ENCODE results near the gene OXNAD1.

OXNAD1 gene, protein sequence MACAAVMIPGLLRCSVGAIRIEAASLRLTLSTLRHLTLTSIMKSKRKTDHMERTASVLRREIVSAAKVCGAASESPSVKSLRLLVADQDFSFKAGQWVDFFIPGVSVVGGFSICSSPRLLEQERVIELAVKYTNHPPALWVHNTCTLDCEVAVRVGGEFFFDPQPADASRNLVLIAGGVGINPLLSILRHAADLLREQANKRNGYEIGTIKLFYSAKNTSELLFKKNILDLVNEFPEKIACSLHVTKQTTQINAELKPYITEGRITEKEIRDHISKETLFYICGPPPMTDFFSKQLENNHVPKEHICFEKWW

DNA sequence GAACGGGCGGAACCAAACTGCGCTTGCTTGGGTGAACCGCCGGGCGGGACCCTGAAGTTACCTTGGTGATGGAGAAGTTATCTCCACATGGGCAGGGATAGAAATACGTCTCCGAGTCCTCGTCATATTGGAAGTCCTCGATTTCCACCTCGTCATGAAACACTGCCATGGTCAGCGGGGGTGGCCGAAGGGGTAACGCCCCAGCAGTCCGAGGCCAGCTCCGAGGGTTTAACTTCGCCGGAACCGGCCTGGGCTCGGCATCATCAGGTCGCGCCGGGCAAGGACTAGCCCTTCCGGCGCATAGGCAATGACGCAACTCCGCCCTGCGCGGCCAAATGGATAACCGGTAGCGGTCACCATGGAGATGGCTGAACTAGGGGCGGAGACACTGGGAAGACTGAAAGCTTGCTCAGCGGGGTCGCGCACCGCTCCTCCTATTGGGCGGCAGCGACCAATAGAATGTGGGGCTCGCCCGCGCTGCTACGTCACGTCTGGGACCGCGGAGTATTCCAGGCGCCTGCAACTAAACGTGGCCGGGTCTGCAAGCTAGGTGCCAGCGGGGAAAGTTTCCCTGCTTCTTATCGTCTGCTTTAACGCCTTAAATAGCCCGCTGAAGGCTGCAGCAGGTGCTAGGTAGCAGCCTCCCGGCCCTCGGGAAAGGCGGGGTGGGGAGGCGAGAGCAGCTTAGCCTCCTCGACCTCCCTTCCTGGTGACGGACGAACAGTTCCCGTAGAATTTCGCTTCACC, at the start of gene OXNAD1, which contains the start of gene DPH3:
OXNAD1 (plus strand) TSS at position 505 of the 747 bp plus-strand sequence. CDS start 5,741 bp downstream, outside the sequence.
DPH3 (minus strand) TSS at position 236 of the 747 bp plus-strand sequence; CDS start at position 169, 67 bp downstream.
- Histone ChIP-seq H3K9me3 (ENCODE audit: control insufficient read depth, insufficient read depth, low read length) (no peaks in the 10 kb centered on the region), H3K36me3 (ENCODE audit: control insufficient read depth, insufficient read depth, low read length) (peaks cover 17% of the 10 kb centered on the region), H3K9ac (ENCODE audit: low read depth, low read length) (peak within 1 kb of the TSS; percentile 95), H3K4me3 (ENCODE audit: low read depth, low read length) (peak within 1 kb of the TSS; percentile 97), H3K4me1 (ENCODE audit: control insufficient read depth, insufficient read depth, low read length) (0 out of 2 replicates have a peak, but pooled peaks cover 5% of the 10 kb centered on the region), H3K27me3 (ENCODE audit: control insufficient read depth, insufficient read depth, low read length) (no peaks in the 10 kb centered on the region), H3K27ac (ENCODE audit: low read depth, low read length) (peak within 1 kb of the TSS; percentile 95)

DNA sequence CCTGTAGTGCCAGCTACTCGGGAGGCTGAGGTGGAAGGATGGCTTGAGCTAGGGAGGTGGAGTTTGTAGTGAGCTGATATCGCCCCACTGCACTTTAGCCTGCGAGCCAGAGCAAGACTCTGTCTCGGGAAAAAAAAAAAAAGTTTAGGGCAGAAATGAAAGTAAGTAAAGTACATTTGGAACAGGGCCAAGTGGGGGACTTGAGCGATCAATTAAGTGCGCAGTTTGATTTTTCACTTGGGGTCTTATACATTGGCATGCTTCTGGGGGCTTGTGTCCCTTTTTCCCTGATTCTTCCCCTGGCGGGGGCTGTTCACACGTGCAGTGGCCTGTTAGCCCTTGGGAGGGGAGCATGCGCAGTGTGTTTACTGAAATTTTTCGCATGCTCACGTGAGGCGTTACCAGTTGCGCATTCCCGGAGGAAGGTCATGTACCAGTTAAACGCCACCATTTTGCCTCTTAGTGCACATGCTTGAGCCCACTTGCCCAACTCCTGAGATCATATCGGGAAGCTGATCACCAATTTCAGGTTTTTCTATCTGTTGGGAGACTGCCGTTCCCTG, 48.6 kb upstream of the OXNAD1 start:
- no peak overlapping the region for H3K4me3 ChIP-seq (ENCODE audit: low read depth, low read length)
- no peak overlapping the region for H3K27ac ChIP-seq (ENCODE audit: low read depth, low read length)
- no peak overlapping the region for H3K9ac ChIP-seq (ENCODE audit: low read depth, low read length)
- H3K27me3 ChIP-seq (ENCODE audit: control insufficient read depth, insufficient read depth, low read length): no peaks in the 10 kb centered on the region
- H3K36me3 ChIP-seq (ENCODE audit: control insufficient read depth, insufficient read depth, low read length): no peaks in the 10 kb centered on the region
- H3K4me1 ChIP-seq (ENCODE audit: control insufficient read depth, insufficient read depth, low read length): no peaks in the 10 kb centered on the region
- no peaks in the 10 kb centered on the region for H3K9me3 ChIP-seq (ENCODE audit: control insufficient read depth, insufficient read depth, low read length)

DNA sequence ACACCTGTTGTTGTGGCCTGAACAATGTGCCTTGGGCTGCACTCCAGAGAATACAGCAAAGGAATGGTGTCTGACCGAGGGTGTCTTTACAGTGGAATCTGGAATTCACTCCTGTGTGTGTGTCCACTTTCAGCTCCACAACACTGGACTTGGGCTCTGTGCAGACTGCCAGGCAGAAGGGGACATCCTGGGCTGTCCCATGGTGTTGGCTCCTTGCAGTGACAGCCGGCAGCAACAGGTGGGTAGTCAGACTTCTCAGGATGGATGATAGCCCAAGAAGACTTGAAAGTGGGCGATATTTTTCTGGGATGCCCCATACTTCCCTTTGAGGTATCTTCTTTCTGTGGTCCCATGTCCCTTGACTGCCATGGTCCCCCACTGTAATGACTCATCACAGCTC, 45.2 kb upstream of the OXNAD1 start:
- no peaks in the 10 kb centered on the region for H3K4me1 ChIP-seq (ENCODE audit: control insufficient read depth, insufficient read depth, low read length)
- H3K27ac ChIP-seq (ENCODE audit: low read depth, low read length): no peak overlapping the region
- no peak overlapping the region for H3K4me3 ChIP-seq (ENCODE audit: low read depth, low read length)
- H3K36me3 ChIP-seq (ENCODE audit: control insufficient read depth, insufficient read depth, low read length): no peaks in the 10 kb centered on the region
- no peak overlapping the region for H3K9ac ChIP-seq (ENCODE audit: low read depth, low read length)
- no peaks in the 10 kb centered on the region for H3K9me3 ChIP-seq (ENCODE audit: control insufficient read depth, insufficient read depth, low read length)
- H3K27me3 ChIP-seq (ENCODE audit: control insufficient read depth, insufficient read depth, low read length): no peaks in the 10 kb centered on the region

DNA sequence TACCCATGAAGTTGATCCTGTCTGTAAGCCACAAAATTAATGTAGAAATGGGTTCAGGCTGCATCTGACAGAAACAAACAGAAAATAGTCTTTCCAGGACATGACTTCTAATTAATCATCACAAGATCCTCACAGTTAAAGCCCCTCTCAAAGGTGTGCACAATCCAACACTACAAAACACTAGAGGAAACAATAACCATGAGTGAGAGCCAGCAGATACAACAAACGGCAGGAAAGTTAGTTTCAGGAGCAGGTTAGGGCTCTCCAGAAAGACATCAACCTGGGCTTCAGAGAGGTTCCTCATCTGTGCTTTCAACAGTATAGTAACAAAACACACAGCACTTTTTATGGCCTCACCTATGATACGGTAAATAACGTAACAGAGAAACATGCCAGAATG, 43.0 kb upstream of the OXNAD1 start:
- H3K27me3 ChIP-seq (ENCODE audit: control insufficient read depth, insufficient read depth, low read length): no peaks in the 10 kb centered on the region

DNA sequence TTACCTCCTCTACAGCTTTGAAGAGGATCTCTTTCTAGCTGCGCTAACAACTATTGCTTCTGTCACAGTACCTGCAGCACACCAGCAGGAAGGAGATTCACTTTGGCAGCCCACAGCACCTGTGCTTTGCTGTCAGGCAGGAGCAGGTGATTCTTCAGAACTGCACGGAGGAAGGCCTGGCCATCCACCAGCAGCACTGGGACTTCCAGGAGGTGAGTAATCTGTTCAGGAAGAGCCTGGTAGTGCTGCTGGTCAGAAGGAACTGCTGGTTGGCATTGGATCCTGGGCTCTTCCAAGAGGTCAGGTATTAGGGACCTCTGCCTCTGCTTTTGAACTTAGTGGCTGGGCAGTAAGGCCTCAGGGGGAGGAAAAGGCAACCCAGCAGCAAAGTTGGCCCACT, 42.5 kb upstream of the OXNAD1 start:
- H3K9ac ChIP-seq (ENCODE audit: low read depth, low read length): no peak overlapping the region
- no peaks in the 10 kb centered on the region for H3K36me3 ChIP-seq (ENCODE audit: control insufficient read depth, insufficient read depth, low read length)
- H3K27ac ChIP-seq (ENCODE audit: low read depth, low read length): no peak overlapping the region
- no peaks in the 10 kb centered on the region for H3K4me1 ChIP-seq (ENCODE audit: control insufficient read depth, insufficient read depth, low read length)
- H3K9me3 ChIP-seq (ENCODE audit: control insufficient read depth, insufficient read depth, low read length): no peaks in the 10 kb centered on the region
- no peaks in the 10 kb centered on the region for H3K27me3 ChIP-seq (ENCODE audit: control insufficient read depth, insufficient read depth, low read length)
- no peak overlapping the region for H3K4me3 ChIP-seq (ENCODE audit: low read depth, low read length)

More for the DNA sequence above, 43.0 kb upstream of the OXNAD1 start:
- H3K4me3 ChIP-seq (ENCODE audit: low read depth, low read length): no peak overlapping the region
- H3K4me1 ChIP-seq (ENCODE audit: control insufficient read depth, insufficient read depth, low read length): no peaks in the 10 kb centered on the region
- no peak overlapping the region for H3K27ac ChIP-seq (ENCODE audit: low read depth, low read length)
- no peaks in the 10 kb centered on the region for H3K9me3 ChIP-seq (ENCODE audit: control insufficient read depth, insufficient read depth, low read length)
- H3K36me3 ChIP-seq (ENCODE audit: control insufficient read depth, insufficient read depth, low read length): no peaks in the 10 kb centered on the region
- no peak overlapping the region for H3K9ac ChIP-seq (ENCODE audit: low read depth, low read length)

DNA sequence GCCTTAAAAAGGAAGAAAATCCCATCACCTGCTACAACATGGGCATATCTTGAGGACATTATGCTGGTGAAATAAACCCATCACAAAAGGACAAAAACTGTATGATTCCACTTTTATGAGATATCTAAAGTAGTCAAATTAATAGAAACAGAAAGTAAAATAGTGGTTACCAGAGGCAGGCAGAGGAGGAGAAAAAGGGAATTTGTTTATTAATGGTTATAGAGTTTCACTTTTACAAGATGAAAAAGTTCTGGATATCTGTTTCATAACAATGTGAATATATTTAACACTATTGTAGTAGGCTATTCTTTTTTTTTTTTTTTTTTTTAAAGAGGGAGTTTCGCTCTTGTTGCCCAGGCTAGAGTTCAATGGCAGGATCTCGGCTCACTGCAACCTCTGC, 40.7 kb upstream of the OXNAD1 start:
- no peak overlapping the region for H3K9ac ChIP-seq (ENCODE audit: low read depth, low read length)
- H3K9me3 ChIP-seq (ENCODE audit: control insufficient read depth, insufficient read depth, low read length): no peaks in the 10 kb centered on the region
- H3K27me3 ChIP-seq (ENCODE audit: control insufficient read depth, insufficient read depth, low read length): no peaks in the 10 kb centered on the region
- H3K27ac ChIP-seq (ENCODE audit: low read depth, low read length): no peak overlapping the region
- no peaks in the 10 kb centered on the region for H3K4me1 ChIP-seq (ENCODE audit: control insufficient read depth, insufficient read depth, low read length)
- H3K36me3 ChIP-seq (ENCODE audit: control insufficient read depth, insufficient read depth, low read length): no peaks in the 10 kb centered on the region
- no peak overlapping the region for H3K4me3 ChIP-seq (ENCODE audit: low read depth, low read length)

DNA sequence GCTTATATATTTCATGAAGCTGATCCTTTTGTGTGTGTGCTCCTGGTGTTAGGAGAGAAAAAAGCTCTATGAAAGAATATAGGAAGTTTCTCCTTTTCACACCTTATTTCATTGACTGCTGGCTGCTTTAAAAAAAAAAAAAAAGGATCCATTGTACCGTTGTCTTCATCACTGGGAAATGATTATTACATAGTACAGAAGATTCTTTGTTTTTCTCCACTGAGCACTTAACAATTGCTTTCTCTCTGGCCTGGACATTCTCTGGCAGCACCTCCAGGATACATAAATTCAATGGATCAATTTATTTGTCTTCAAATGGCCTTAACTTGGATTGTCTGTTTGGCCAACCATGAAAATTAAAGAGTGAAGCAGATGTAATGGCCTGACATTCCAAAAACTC, 37.4 kb upstream of the OXNAD1 start:
- Histone ChIP-seq H3K27ac (ENCODE audit: low read depth, low read length) (no peak overlapping the region), H3K27me3 (ENCODE audit: control insufficient read depth, insufficient read depth, low read length) (no peaks in the 10 kb centered on the region), H3K9ac (ENCODE audit: low read depth, low read length) (no peak overlapping the region), H3K4me1 (ENCODE audit: control insufficient read depth, insufficient read depth, low read length) (no peaks in the 10 kb centered on the region), H3K9me3 (ENCODE audit: control insufficient read depth, insufficient read depth, low read length) (no peaks in the 10 kb centered on the region), H3K4me3 (ENCODE audit: low read depth, low read length) (no peak overlapping the region), H3K36me3 (ENCODE audit: control insufficient read depth, insufficient read depth, low read length) (no peaks in the 10 kb centered on the region)

DNA sequence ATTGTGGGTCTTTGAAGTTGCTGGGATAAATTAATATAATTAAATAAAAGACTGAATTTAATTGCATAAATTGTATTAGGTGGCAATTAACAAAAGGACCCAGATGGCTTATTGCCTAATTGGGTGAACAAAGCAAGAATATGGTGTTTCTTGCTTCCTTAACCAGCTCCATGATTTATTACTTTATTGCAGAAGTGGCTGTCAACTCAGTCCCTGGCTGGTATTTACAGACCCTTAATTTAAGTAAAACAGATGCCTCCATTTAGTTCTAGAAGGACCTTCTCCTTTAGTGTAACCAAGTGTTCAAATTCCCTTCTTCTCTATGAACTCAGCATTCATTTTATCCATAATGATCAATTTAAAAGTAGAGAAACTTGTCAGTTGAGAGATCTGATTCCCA, 35.3 kb upstream of the OXNAD1 start:
- Histone ChIP-seq H3K9ac (ENCODE audit: low read depth, low read length) (no peak overlapping the region), H3K27me3 (ENCODE audit: control insufficient read depth, insufficient read depth, low read length) (no peaks in the 10 kb centered on the region), H3K9me3 (ENCODE audit: control insufficient read depth, insufficient read depth, low read length) (no peaks in the 10 kb centered on the region), H3K36me3 (ENCODE audit: control insufficient read depth, insufficient read depth, low read length) (no peaks in the 10 kb centered on the region), H3K4me3 (ENCODE audit: low read depth, low read length) (no peak overlapping the region), H3K27ac (ENCODE audit: low read depth, low read length) (no peak overlapping the region), H3K4me1 (ENCODE audit: control insufficient read depth, insufficient read depth, low read length) (no peaks in the 10 kb centered on the region)

DNA sequence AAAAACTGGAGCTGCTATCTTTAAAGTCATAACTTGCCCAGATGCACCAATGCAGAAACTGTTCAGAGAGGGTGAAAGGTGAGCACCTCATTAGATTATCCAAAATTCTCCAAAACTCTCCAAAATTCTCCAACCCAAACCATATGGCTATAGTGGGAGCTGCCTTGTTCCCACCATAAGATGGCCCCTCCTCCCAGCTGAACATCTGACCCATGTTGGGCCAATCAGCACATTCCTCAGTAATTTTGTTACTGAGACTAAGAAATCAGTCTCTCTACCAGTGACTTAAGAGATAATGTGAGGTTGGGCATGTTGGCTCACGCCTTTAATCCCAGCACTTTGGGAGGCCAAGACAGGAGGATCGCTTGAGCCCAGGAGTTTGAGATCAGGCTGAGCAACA, 33.0 kb upstream of the OXNAD1 start:
- H3K36me3 ChIP-seq (ENCODE audit: control insufficient read depth, insufficient read depth, low read length): no peaks in the 10 kb centered on the region
- H3K9me3 ChIP-seq (ENCODE audit: control insufficient read depth, insufficient read depth, low read length): no peaks in the 10 kb centered on the region
- H3K27ac ChIP-seq (ENCODE audit: low read depth, low read length): no peak overlapping the region
- H3K4me1 ChIP-seq (ENCODE audit: control insufficient read depth, insufficient read depth, low read length): no peaks in the 10 kb centered on the region
- no peak overlapping the region for H3K4me3 ChIP-seq (ENCODE audit: low read depth, low read length)
- no peaks in the 10 kb centered on the region for H3K27me3 ChIP-seq (ENCODE audit: control insufficient read depth, insufficient read depth, low read length)
- H3K9ac ChIP-seq (ENCODE audit: low read depth, low read length): no peak overlapping the region

DNA sequence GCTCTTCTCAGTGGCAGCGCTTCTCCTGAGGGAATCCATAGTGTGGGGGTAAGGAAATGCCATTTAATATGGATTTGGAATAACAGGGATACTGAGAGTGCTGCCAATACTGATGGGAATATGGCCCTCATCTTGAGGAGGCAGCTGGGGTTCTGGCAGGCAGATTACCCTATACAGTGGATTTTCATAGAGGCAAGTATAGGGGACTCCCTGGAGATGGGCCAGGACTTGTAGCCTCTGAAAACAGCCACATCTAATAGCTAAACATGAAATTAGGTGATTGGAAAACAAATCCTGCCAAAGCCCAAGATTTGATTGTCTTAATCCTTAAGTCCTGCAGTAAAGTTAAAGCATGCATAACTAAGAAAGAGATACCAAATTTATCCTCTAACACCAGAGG, 31.2 kb upstream of the OXNAD1 start:
- Histone ChIP-seq H3K27me3 (ENCODE audit: control insufficient read depth, insufficient read depth, low read length) (no peaks in the 10 kb centered on the region), H3K9me3 (ENCODE audit: control insufficient read depth, insufficient read depth, low read length) (no peaks in the 10 kb centered on the region), H3K36me3 (ENCODE audit: control insufficient read depth, insufficient read depth, low read length) (no peaks in the 10 kb centered on the region), H3K9ac (ENCODE audit: low read depth, low read length) (no peak overlapping the region), H3K4me3 (ENCODE audit: low read depth, low read length) (no peak overlapping the region), H3K27ac (ENCODE audit: low read depth, low read length) (no peak overlapping the region), H3K4me1 (ENCODE audit: control insufficient read depth, insufficient read depth, low read length) (no peaks in the 10 kb centered on the region)

DNA sequence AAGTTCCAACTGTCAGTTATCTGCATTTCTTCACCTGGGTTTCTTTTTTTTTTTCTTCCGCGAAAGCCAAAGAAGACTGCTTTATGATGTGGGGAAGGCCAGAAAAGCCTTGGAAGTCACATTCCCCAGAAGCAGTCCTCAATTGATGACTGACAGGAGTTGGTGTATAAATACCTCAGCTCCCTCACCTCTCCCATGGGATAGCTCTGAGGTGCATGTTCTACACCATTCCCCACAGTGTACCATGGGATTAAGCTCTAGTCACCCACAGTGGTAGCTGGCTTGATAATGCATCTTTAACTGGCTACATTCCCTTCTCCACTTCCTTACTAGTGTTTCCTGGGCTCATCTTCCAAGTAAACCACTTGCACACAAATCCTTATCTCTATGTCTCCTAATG, 30.7 kb upstream of the OXNAD1 start:
- Histone ChIP-seq H3K4me3 (ENCODE audit: low read depth, low read length) (no peak overlapping the region), H3K27me3 (ENCODE audit: control insufficient read depth, insufficient read depth, low read length) (no peaks in the 10 kb centered on the region), H3K36me3 (ENCODE audit: control insufficient read depth, insufficient read depth, low read length) (no peaks in the 10 kb centered on the region), H3K9me3 (ENCODE audit: control insufficient read depth, insufficient read depth, low read length) (no peaks in the 10 kb centered on the region), H3K27ac (ENCODE audit: low read depth, low read length) (no peak overlapping the region), H3K9ac (ENCODE audit: low read depth, low read length) (no peak overlapping the region), H3K4me1 (ENCODE audit: control insufficient read depth, insufficient read depth, low read length) (no peaks in the 10 kb centered on the region)
